Activated CD8-positive, alpha-beta T cell treated with anti-CD3 and anti-CD28 coated beads, Interleukin-2, amount 10 ng/mL, durations not matched to agents 7 days and 5 days (primary cell): ENCODE results near the gene LRRC23. TPM values are rescaled to one million over a fixed set of nuclear protein-coding genes. Genes with fewer than 3 reads are reported as not detected.
A peak's percentile ranks its signal among the peaks of the same experiment; 100 is the strongest.
"Not testable (repeated sequence)": the region's sequence is repeated elsewhere in the genome, so short reads cannot be mapped to it uniquely, and the experiment has no call there.

ENCODE experiments used
- ATAC-seq: fragments of 150-1000 bp; cut with Tn5 transposase; one replicate; pipeline ENCODE4 v1.10.0; 2021; ENCODE audit warnings: moderate library complexity
- CTCF ChIA-PET: fragments of 350-600 bp; sonication (Branson Sonifier 250); formaldehyde crosslinking; loops from one replicate; lab custom pipeline; 2021; ENCODE audit warnings: antibody characterized with exemption; lab: Charles Lee
- POLR2A ChIA-PET: fragments of 350-600 bp; sonication (Branson Sonifier 250); formaldehyde crosslinking; loops from one replicate; lab custom pipeline; 2021; ENCODE audit warnings: antibody characterized with exemption; lab: Charles Lee
- DNase-seq: peaks from one replicate; pipeline ENCODE4 v3.0.0-alpha.2; 2020
- H3K27ac Mint-ChIP-seq: one replicate; pipeline ENCODE4 v1.8.0; 2021; ENCODE audit warnings: mild to moderate bottlenecking, mixed read lengths
- H3K27me3 Mint-ChIP-seq: one replicate; pipeline ENCODE4 v1.8.0; 2021; ENCODE audit warnings: low read depth, mixed read lengths
- H3K36me3 Mint-ChIP-seq: one replicate; pipeline ENCODE4 v1.8.0; 2021; ENCODE audit warnings: low read depth, mixed read lengths
- H3K4me1 Mint-ChIP-seq: one replicate; pipeline ENCODE4 v1.8.0; 2021; ENCODE audit warnings: low read depth, mixed read lengths
- H3K4me3 Mint-ChIP-seq: one replicate; pipeline ENCODE4 v1.8.0; 2021; ENCODE audit warnings: mild to moderate bottlenecking, mixed read lengths
- H3K9me3 Mint-ChIP-seq: one replicate; pipeline ENCODE4 v1.8.0; 2022; ENCODE audit warnings: mixed read lengths; ENCODE audit not compliant: insufficient read depth
- total RNA-seq, 2 experiments: library from RNA; stranded (reverse); gene quantifications; one replicate each; pipeline ENCODE4 v1.2.3, GENCODE V29; 2021

Gene LRRC23
- total RNA-seq = 1 to 10 TPM; 6.5 to 8.6 TPM

GRCh38 chr12:6904280-6905276 lies at the start of gene LRRC23:
Gene LRRC23, plus strand, starts transcription at chr12:6904822. Its CDS starts 812 bp downstream, at chr12:6905634.
- DNase-seq (peak; percentile 99), ATAC-seq (peak; percentile 95)
- no peak within 1 kb of the TSS for H3K4me3 Mint-ChIP-seq
- POLR2A ChIA-PET = interaction anchor here (1.0 to 4.0 kb wide), 6 partner anchors 9 to 40 kb away, joined by 4 to 16 read pairs (median 9); partner anchors contain the start of genes C12orf57, ENO2, RNU7-1 and SPSB2
- no peaks in the 10 kb centered on the region for H3K36me3 Mint-ChIP-seq
- no peak within 1 kb of the TSS for H3K27ac Mint-ChIP-seq
- no peaks in the 10 kb centered on the region for H3K9me3 Mint-ChIP-seq
- CTCF ChIA-PET = interaction anchor here (0.8 to 5.2 kb wide), 5 partner anchors 13 to 205 kb away, joined by 4 to 40 read pairs (median 6); partner anchors contain the start of gene SPSB2
- H3K4me1 Mint-ChIP-seq = peaks cover 11% of the 10 kb centered on the region
- H3K27me3 Mint-ChIP-seq = no peaks in the 10 kb centered on the region

GRCh38 chr12:6855322-6855721 lies 49.3 kb upstream of the LRRC23 start:
- Mint-ChIP-seq H3K4me3 (no peak overlapping the region), H3K4me1 (peaks cover 23% of the 10 kb centered on the region), H3K36me3 (peaks cover 46% of the 10 kb centered on the region), H3K27ac (no peak overlapping the region), H3K27me3 (no peaks in the 10 kb centered on the region), H3K9me3 (no peaks in the 10 kb centered on the region)
- ChIA-PET CTCF (interaction anchor here (7.0 to 13.9 kb wide), 2 partner anchors 16 to 19 kb away, joined by 121 to 130 read pairs; partner anchors contain the start of genes GNB3 and SPSB2), POLR2A (interaction anchor here (6.6 kb wide), 1 partner anchor 12 kb away, joined by 93 read pairs; the partner anchor contains the start of gene TPI1)
- DNase-seq (no peak), ATAC-seq (no peak)

GRCh38 chr12:6858799-6859198 lies 45.8 kb upstream of the LRRC23 start:
- no peak for ATAC-seq
- ChIA-PET POLR2A (no interaction called here), CTCF (no interaction called here)
- Mint-ChIP-seq H3K36me3 (peaks cover 64% of the 10 kb centered on the region), H3K4me3 (no peak overlapping the region), H3K27me3 (no peaks in the 10 kb centered on the region), H3K9me3 (no peaks in the 10 kb centered on the region), H3K4me1 (peaks cover 10% of the 10 kb centered on the region), H3K27ac (no peak overlapping the region)
- DNase-seq = no peak

GRCh38 chr12:6860116-6860515 lies 44.5 kb upstream of the LRRC23 start:
- Mint-ChIP-seq H3K27ac (no peak overlapping the region), H3K9me3 (no peaks in the 10 kb centered on the region), H3K27me3 (no peaks in the 10 kb centered on the region), H3K4me1 (no peaks in the 10 kb centered on the region), H3K36me3 (peaks cover 65% of the 10 kb centered on the region), H3K4me3 (no peak overlapping the region)
- POLR2A ChIA-PET = no interaction called here
- CTCF ChIA-PET = interaction anchor here (1.0 kb wide), 1 partner anchor 323 kb away, joined by 3 read pairs; no protein-coding TSS in a partner anchor
- ATAC-seq (no peak), DNase-seq (no peak)

- H3K9me3 Mint-ChIP-seq = no peaks in the 10 kb centered on the region
- H3K27ac Mint-ChIP-seq = no peak overlapping the region
- H3K4me3 Mint-ChIP-seq = no peak overlapping the region
- H3K27me3 Mint-ChIP-seq = no peaks in the 10 kb centered on the region
- no peak for ATAC-seq
- ChIA-PET POLR2A (interaction anchor here (0.7 to 1.8 kb wide), 3 partner anchors 9 to 83 kb away, joined by 3 to 13 read pairs (median 4); partner anchors contain the start of genes C12orf57, CDCA3, RNU7-1 and USP5), CTCF (interaction anchor here (1.0 to 1.1 kb wide), 2 partner anchors 11 to 323 kb away, joined by 3 read pairs; no protein-coding TSS in a partner anchor)
- peaks cover 2% of the 10 kb centered on the region for H3K4me1 Mint-ChIP-seq
- DNase-seq = no peak
- peaks cover 65% of the 10 kb centered on the region for H3K36me3 Mint-ChIP-seq
Measured at GRCh38 chr12:6860942-6861341, 43.7 kb upstream of the LRRC23 start.

GRCh38 chr12:6861391-6861790 lies 43.2 kb upstream of the LRRC23 start:
- peaks cover 6% of the 10 kb centered on the region for H3K4me1 Mint-ChIP-seq
- no peak overlapping the region for H3K27ac Mint-ChIP-seq
- ChIA-PET CTCF (interaction anchor here (1.0 to 1.1 kb wide), 2 partner anchors 11 to 324 kb away, joined by 3 read pairs; no protein-coding TSS in a partner anchor), POLR2A (interaction anchor here (0.7 to 1.8 kb wide), 3 partner anchors 9 to 82 kb away, joined by 3 to 13 read pairs (median 4); partner anchors contain the start of genes C12orf57, CDCA3, RNU7-1 and USP5)
- no peaks in the 10 kb centered on the region for H3K9me3 Mint-ChIP-seq
- ATAC-seq (no peak), DNase-seq (no peak)
- H3K27me3 Mint-ChIP-seq = no peaks in the 10 kb centered on the region
- no peak overlapping the region for H3K4me3 Mint-ChIP-seq
- peaks cover 66% of the 10 kb centered on the region for H3K36me3 Mint-ChIP-seq

- H3K4me1 Mint-ChIP-seq = peaks cover 15% of the 10 kb centered on the region
- no peaks in the 10 kb centered on the region for H3K9me3 Mint-ChIP-seq
- H3K27ac Mint-ChIP-seq = no peak overlapping the region
- ChIA-PET POLR2A (interaction anchor here (0.7 kb wide), 1 partner anchor 10 kb away, joined by 4 read pairs; no protein-coding TSS in a partner anchor), CTCF (interaction anchor here (0.9 kb wide), 2 partner anchors 9 to 27 kb away, joined by 3 to 4 read pairs; no protein-coding TSS in a partner anchor)
- H3K4me3 Mint-ChIP-seq = no peak overlapping the region
- DNase-seq = no peak
- H3K27me3 Mint-ChIP-seq = no peaks in the 10 kb centered on the region
- H3K36me3 Mint-ChIP-seq = peaks cover 59% of the 10 kb centered on the region
- ATAC-seq = no peak
Measured at GRCh38 chr12:6863033-6863432, 41.6 kb upstream of the LRRC23 start.

GRCh38 chr12:6863586-6864321 lies 40.9 kb upstream of the LRRC23 start:
- CTCF ChIA-PET = interaction anchor here (0.9 to 1.2 kb wide), 3 partner anchors 9 to 83 kb away, joined by 3 to 4 read pairs (median 3); no protein-coding TSS in a partner anchor
- DNase-seq (no peak), ATAC-seq (no peak)
- Mint-ChIP-seq H3K4me1 (peaks cover 21% of the 10 kb centered on the region), H3K36me3 (peaks cover 64% of the 10 kb centered on the region), H3K4me3 (no peak overlapping the region), H3K9me3 (no peaks in the 10 kb centered on the region), H3K27me3 (no peaks in the 10 kb centered on the region), H3K27ac (no peak overlapping the region)
- POLR2A ChIA-PET = interaction anchor here (0.7 to 6.8 kb wide), 2 partner anchors 11 kb away, joined by 4 to 93 read pairs; partner anchors contain the start of genes CDCA3 and USP5

GRCh38 chr12:6865307-6865706 lies 39.3 kb upstream of the LRRC23 start:
- not testable (repeated sequence) for ATAC-seq

GRCh38 chr12:6866163-6866919 lies 38.3 kb upstream of the LRRC23 start:
- Mint-ChIP-seq H3K36me3 (peaks cover 70% of the 10 kb centered on the region), H3K9me3 (no peaks in the 10 kb centered on the region), H3K4me3 (peak overlapping the region; percentile 98), H3K4me1 (peaks cover 47% of the 10 kb centered on the region), H3K27me3 (no peaks in the 10 kb centered on the region), H3K27ac (peak overlapping the region; percentile 96)
- CTCF ChIA-PET = interaction anchor here (1.8 to 4.4 kb wide), 4 partner anchors 14 to 72 kb away, joined by 4 to 31 read pairs (median 18); partner anchors contain the start of genes CDCA3 and USP5
- POLR2A ChIA-PET = interaction anchor here (0.5 to 6.8 kb wide), 15 partner anchors 13 to 254 kb away, joined by 3 to 93 read pairs (median 3); partner anchors contain the start of genes C12orf57, CDCA3, MLF2 and PTPN6
- no peak for ATAC-seq
- DNase-seq = no peak

More at GRCh38 chr12:6865307-6865706, 39.3 kb upstream of the LRRC23 start:
- H3K27ac Mint-ChIP-seq, H3K4me3 Mint-ChIP-seq, H3K9me3 Mint-ChIP-seq, DNase-seq, H3K27me3 Mint-ChIP-seq: not testable (repeated sequence)
- ChIA-PET POLR2A (interaction anchor here (0.9 to 6.8 kb wide), 4 partner anchors 12 to 233 kb away, joined by 3 to 93 read pairs (median 4); partner anchors contain the start of genes CDCA3, MLF2 and USP5), CTCF (interaction anchor here (1.4 to 2.8 kb wide), 2 partner anchors 22 to 26 kb away, joined by 3 to 12 read pairs; no protein-coding TSS in a partner anchor)
- H3K4me1 Mint-ChIP-seq = peaks cover 37% of the 10 kb centered on the region
- H3K36me3 Mint-ChIP-seq = peaks cover 70% of the 10 kb centered on the region
